Neural progenitor cell (in vitro differentiated cells): Measurements from ENCODE around the gene KCTD2. TPM values are rescaled to one million over a fixed set of nuclear protein-coding genes. Genes with fewer than 3 reads are reported as not detected.

ENCODE experiments used
- DNase-seq: peaks from one replicate; pipeline ENCODE4 v3.0.0-alpha.2; 2016; ENCODE audit warnings: low spot score
- H2AFZ ChIP-seq: fragments of 200-600 bp; sonication (generic); replicated peaks from 2 replicates; pipeline ENCODE4 v1.6.1; 2016; ENCODE audit warnings: antibody characterized with exemption
- H3F3A ChIP-seq: fragments of 200-600 bp; sonication (generic); 2 replicates; pipeline ENCODE4 v1.6.1; 2016; ENCODE audit warnings: antibody characterized with exemption, low read depth
- H3K27ac ChIP-seq: fragments of 200-600 bp; sonication (generic); 2 replicates; pipeline ENCODE4 v1.5.1; 2016; ENCODE audit warnings: mild to moderate bottlenecking
- H3K27me3 ChIP-seq: fragments of 200-600 bp; sonication (generic); 2 replicates; pipeline ENCODE4 v1.6.1; 2016; ENCODE audit warnings: mild to moderate bottlenecking, moderate library complexity
- H3K36me3 ChIP-seq: fragments of 200-600 bp; sonication (generic); 2 replicates; pipeline ENCODE4 v1.5.1; 2016
- H3K4me1 ChIP-seq: fragments of 200-600 bp; sonication (generic); 2 replicates; pipeline ENCODE4 v1.6.1; 2016; ENCODE audit warnings: mixed run types
- H3K4me2 ChIP-seq: fragments of 200-600 bp; sonication (generic); 2 replicates; pipeline ENCODE4 v1.6.1; 2016
- H3K4me3 ChIP-seq: fragments of 200-600 bp; sonication (generic); 2 replicates; pipeline ENCODE4 v1.5.1; 2016
- H3K79me2 ChIP-seq: fragments of 200-600 bp; sonication (generic); 2 replicates; pipeline ENCODE4 v1.6.1; 2016; ENCODE audit warnings: low read depth
- H3K9ac ChIP-seq: fragments of 200-600 bp; sonication (generic); 2 replicates; pipeline ENCODE4 v1.6.1; 2016
- H3K9me3 ChIP-seq: fragments of 200-600 bp; sonication (generic); 2 replicates; pipeline ENCODE4 v1.5.1; 2016; ENCODE audit warnings: low read depth
- H4K20me1 ChIP-seq: fragments of 200-600 bp; sonication (generic); 2 replicates; pipeline ENCODE4 v1.6.1; 2016; ENCODE audit warnings: low read depth
- H3K27ac Mint-ChIP-seq: 3 replicates; pipeline ENCODE4 v1.8.0; 2021; ENCODE audit warnings: mixed read lengths
- H3K27me3 Mint-ChIP-seq: 2 replicates; pipeline ENCODE4 v1.8.0; 2022; ENCODE audit warnings: low read depth, mild to moderate bottlenecking, inconsistent platforms, moderate library complexity, mixed read lengths; ENCODE audit not compliant: insufficient read depth
- H3K36me3 Mint-ChIP-seq: 3 replicates; pipeline ENCODE4 v1.8.0; 2021; ENCODE audit warnings: mixed read lengths
- H3K4me1 Mint-ChIP-seq: 3 replicates; pipeline ENCODE4 v1.8.0; 2021; ENCODE audit warnings: mixed read lengths
- H3K4me3 Mint-ChIP-seq: 3 replicates; pipeline ENCODE4 v1.8.0; 2021; ENCODE audit warnings: mild to moderate bottlenecking, moderate library complexity, mixed read lengths
- H3K9me3 Mint-ChIP-seq: 3 replicates; pipeline ENCODE4 v1.8.0; 2020; ENCODE audit warnings: mixed read lengths
- CTCF ChIP-seq: fragments of 200-600 bp; sonication (generic); IDR thresholded peaks from 2 replicates; pipeline ENCODE4 v1.5.1; 2017; ENCODE audit warnings: antibody characterized with exemption, mild to moderate bottlenecking
- EZH2 ChIP-seq: fragments of 200-600 bp; sonication (generic); IDR thresholded peaks from 2 replicates; pipeline ENCODE4 v1.6.1; 2017; ENCODE audit warnings: antibody characterized with exemption, mild to moderate bottlenecking, moderate library complexity
- EZH2phosphoT487 ChIP-seq: fragments of 200-600 bp; sonication (generic); IDR thresholded peaks from 2 replicates; pipeline ENCODE4 v1.6.1; 2017; ENCODE audit warnings: antibody characterized with exemption
- total RNA-seq: library from RNA; depleted of rRNA; stranded (reverse); fragments of >200 nt; gene quantifications from 2 replicates; pipeline ENCODE4 v1.2.3, GENCODE V29; 2015; ENCODE audit warnings: low replicate concordance

Gene KCTD2
- total RNA-seq, 1 donor from 2014 or later: 28.9 TPM

GRCh38 chr17:75047398-75048098, 523 bp downstream of the KCTD2 start:
- Histone ChIP-seq H4K20me1 (peaks cover 24% of the 10 kb centered on the region), H3K27me3 (no peaks in the 10 kb centered on the region), H3F3A (peaks cover 14% of the 10 kb centered on the region), H3K27ac (no peak overlapping the region), H2AFZ (no peak overlapping the region), H3K4me2 (peak overlapping the region; percentile 95), H3K9ac (peak overlapping the region; percentile 82), H3K4me3 (peak overlapping the region; percentile 99), H3K4me1 (peaks cover 15% of the 10 kb centered on the region), H3K9me3 (no peaks in the 10 kb centered on the region), H3K79me2 (peaks cover 62% of the 10 kb centered on the region), H3K36me3 (peaks cover 13% of the 10 kb centered on the region)
- Mint-ChIP-seq H3K4me3 (peak overlapping the region; percentile 99), H3K36me3 (peaks cover 14% of the 10 kb centered on the region), H3K4me1 (peaks cover 36% of the 10 kb centered on the region), H3K27me3 (peaks cover 5% of the 10 kb centered on the region), H3K9me3 (no peaks in the 10 kb centered on the region), H3K27ac (peak overlapping the region; percentile 86)
- peak; percentile 63 for DNase-seq
- TF ChIP-seq EZH2phosphoT487 (no peak), CTCF (no peak), EZH2 (no peak)

GRCh38 chr17:75048249-75048878, 1.3 kb downstream of the KCTD2 start:
- peaks cover 21% of the 10 kb centered on the region for H4K20me1 ChIP-seq
- H3K9me3 Mint-ChIP-seq: no peaks in the 10 kb centered on the region
- no peaks in the 10 kb centered on the region for H3K9me3 ChIP-seq
- H3K27me3 Mint-ChIP-seq: peaks cover 5% of the 10 kb centered on the region
- peaks cover 62% of the 10 kb centered on the region for H3K79me2 ChIP-seq
- H3K27ac ChIP-seq: no peak overlapping the region
- peak overlapping the region; percentile 82 for H3K9ac ChIP-seq
- no peak overlapping the region for H2AFZ ChIP-seq
- peaks cover 18% of the 10 kb centered on the region for H3K36me3 Mint-ChIP-seq
- peak overlapping the region; percentile 99 for H3K4me3 Mint-ChIP-seq
- H3K27me3 ChIP-seq: no peaks in the 10 kb centered on the region
- H3K4me2 ChIP-seq: peak overlapping the region; percentile 95
- H3K4me1 ChIP-seq: peaks cover 15% of the 10 kb centered on the region
- TF ChIP-seq EZH2 (no peak), CTCF (no peak), EZH2phosphoT487 (no peak)
- H3K36me3 ChIP-seq: peaks cover 13% of the 10 kb centered on the region
- no peak for DNase-seq
- peak overlapping the region; percentile 99 for H3K4me3 ChIP-seq
- no peak overlapping the region for H3K27ac Mint-ChIP-seq
- peaks cover 36% of the 10 kb centered on the region for H3K4me1 Mint-ChIP-seq
- peaks cover 10% of the 10 kb centered on the region for H3F3A ChIP-seq

GRCh38 chr17:75049057-75049456, 2.0 kb downstream of the KCTD2 start:
- Histone ChIP-seq H3K79me2 (peaks cover 62% of the 10 kb centered on the region), H3K27me3 (no peaks in the 10 kb centered on the region), H4K20me1 (peaks cover 21% of the 10 kb centered on the region), H3K36me3 (peaks cover 13% of the 10 kb centered on the region), H3K9me3 (no peaks in the 10 kb centered on the region), H3K4me3 (peak overlapping the region; percentile 99), H3K9ac (no peak overlapping the region), H3K4me1 (peaks cover 15% of the 10 kb centered on the region), H2AFZ (no peak overlapping the region), H3K4me2 (peak overlapping the region; percentile 95), H3K27ac (no peak overlapping the region), H3F3A (peaks cover 10% of the 10 kb centered on the region)
- no peak for TF ChIP-seq CTCF
- no peak for TF ChIP-seq EZH2
- TF ChIP-seq EZH2phosphoT487: no peak
- peaks cover 21% of the 10 kb centered on the region for H3K36me3 Mint-ChIP-seq
- peak overlapping the region; percentile 99 for H3K4me3 Mint-ChIP-seq
- peaks cover 5% of the 10 kb centered on the region for H3K27me3 Mint-ChIP-seq
- H3K4me1 Mint-ChIP-seq: peaks cover 36% of the 10 kb centered on the region
- no peaks in the 10 kb centered on the region for H3K9me3 Mint-ChIP-seq
- H3K27ac Mint-ChIP-seq: no peak overlapping the region
- DNase-seq: no peak
